ENCODE data around the gene COQ8A. TPM values are rescaled to one million over a fixed set of nuclear protein-coding genes. Genes with fewer than 3 reads are reported as not detected.

COQ8A gene
- polyA plus RNA-seq, 1 donor from 2014 or later = 13.2 TPM

DNA sequence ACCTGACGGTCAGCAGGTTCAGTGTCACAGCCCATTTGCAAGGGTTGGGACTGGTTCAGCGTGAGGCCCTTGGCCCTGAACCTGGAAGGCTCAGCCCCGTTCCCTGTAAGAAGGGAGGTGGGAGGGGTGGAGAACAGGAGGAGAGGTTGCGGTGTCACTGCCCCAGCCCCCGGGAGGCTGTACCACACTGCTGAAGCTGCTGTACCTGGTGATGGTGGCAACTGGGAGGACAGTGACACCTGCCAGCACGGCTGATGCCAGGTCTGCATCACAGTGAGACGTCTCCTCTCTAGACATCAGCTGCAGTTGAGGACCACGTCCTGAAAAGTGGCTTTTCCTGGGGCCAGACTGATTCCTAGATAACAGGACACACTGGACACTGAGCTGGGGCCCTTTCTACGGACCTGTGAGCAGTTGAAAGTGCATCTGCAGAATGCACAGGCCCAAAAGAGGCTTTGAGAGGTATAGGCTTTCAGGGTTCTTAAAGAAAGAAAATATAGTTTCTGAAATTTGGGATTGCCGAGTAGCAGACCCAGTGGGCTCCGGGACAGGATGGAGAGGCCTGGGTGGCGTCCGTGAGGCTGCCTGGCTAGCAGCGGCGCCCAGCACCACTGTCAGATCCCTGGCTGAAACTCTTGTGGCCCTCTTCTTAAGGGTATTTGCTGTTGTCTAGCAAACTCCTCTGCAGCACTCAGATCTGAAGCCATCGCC lies 47.7 kb downstream of the COQ8A start:
- no peak overlapping the region for H3K9ac ChIP-seq (ENCODE audit: low read length)
- no peaks in the 10 kb centered on the region for H4K20me1 ChIP-seq (ENCODE audit: insufficient read depth)
- H3F3A ChIP-seq (ENCODE audit: insufficient read depth, low read length, poor library complexity, severe bottlenecking) = no peaks in the 10 kb centered on the region
- H3K36me3 ChIP-seq (ENCODE audit: insufficient read depth, low read length) = no peaks in the 10 kb centered on the region
- no peak overlapping the region for H3K4me2 ChIP-seq (ENCODE audit: low read length)
- TF ChIP-seq, protein P1, sequence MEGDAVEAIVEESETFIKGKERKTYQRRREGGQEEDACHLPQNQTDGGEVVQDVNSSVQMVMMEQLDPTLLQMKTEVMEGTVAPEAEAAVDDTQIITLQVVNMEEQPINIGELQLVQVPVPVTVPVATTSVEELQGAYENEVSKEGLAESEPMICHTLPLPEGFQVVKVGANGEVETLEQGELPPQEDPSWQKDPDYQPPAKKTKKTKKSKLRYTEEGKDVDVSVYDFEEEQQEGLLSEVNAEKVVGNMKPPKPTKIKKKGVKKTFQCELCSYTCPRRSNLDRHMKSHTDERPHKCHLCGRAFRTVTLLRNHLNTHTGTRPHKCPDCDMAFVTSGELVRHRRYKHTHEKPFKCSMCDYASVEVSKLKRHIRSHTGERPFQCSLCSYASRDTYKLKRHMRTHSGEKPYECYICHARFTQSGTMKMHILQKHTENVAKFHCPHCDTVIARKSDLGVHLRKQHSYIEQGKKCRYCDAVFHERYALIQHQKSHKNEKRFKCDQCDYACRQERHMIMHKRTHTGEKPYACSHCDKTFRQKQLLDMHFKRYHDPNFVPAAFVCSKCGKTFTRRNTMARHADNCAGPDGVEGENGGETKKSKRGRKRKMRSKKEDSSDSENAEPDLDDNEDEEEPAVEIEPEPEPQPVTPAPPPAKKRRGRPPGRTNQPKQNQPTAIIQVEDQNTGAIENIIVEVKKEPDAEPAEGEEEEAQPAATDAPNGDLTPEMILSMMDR (IDR thresholded peaks at IDR 0.05; ENCODE audit: poor library complexity, severe bottlenecking) = no peak
- TF ChIP-seq MXI1 (conservative IDR thresholded peaks at IDR 0.05; ENCODE audit: poor library complexity, severe bottlenecking) (no peak), EZH2 (IDR thresholded peaks at IDR 0.05; ENCODE audit: borderline replicate concordance, insufficient read depth, low read length, poor library complexity, severe bottlenecking) (no peak), RAD21 (conservative IDR thresholded peaks at IDR 0.05) (no peak), TAF1 (IDR thresholded peaks at IDR 0.05; ENCODE audit: low read depth) (no peak), EP300 (conservative IDR thresholded peaks at IDR 0.05; ENCODE audit: poor library complexity, severe bottlenecking) (no peak), POLR2AphosphoS5 (IDR thresholded peaks at IDR 0.05) (no peak), SMC3 (conservative IDR thresholded peaks at IDR 0.05; ENCODE audit: poor library complexity) (no peak)
- no peak overlapping the region for H3K4me3 ChIP-seq (ENCODE audit: low read length)
- no peaks in the 10 kb centered on the region for H3K9me3 ChIP-seq (ENCODE audit: low read length)
- no peak overlapping the region for H2AFZ ChIP-seq (ENCODE audit: low read depth, low read length)
- no peak overlapping the region for H3K27ac ChIP-seq (ENCODE audit: low read length)
- no peaks in the 10 kb centered on the region for H3K9me2 ChIP-seq (ENCODE audit: insufficient read depth, low read length)
- no peaks in the 10 kb centered on the region for H3K79me2 ChIP-seq (replicated peaks; ENCODE audit: insufficient read depth, low read length)
- H3K27me3 ChIP-seq (ENCODE audit: insufficient read depth, low read depth, low read length) = no peaks in the 10 kb centered on the region

DNA sequence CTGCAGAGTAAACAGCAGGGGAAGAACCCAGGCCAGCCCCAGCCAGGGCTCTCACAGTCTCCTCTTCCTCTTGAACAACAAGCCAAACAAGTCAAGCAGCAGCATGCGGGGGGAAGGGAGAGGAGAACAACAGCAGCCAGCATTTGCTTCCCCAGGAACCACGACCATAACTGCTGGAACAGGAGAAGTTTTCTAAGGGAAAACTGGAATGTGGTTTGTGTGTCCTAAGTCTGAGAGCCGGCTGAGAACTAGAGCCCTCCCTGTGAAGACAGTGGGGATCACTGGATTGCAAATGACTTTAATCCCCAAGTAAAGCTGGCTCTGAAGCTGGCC lies 48.2 kb downstream of the COQ8A start:
- no peak overlapping the region for H3K27ac ChIP-seq (ENCODE audit: low read length)
- no peaks in the 10 kb centered on the region for H3F3A ChIP-seq (ENCODE audit: insufficient read depth, low read length, poor library complexity, severe bottlenecking)
- TF ChIP-seq EP300 (conservative IDR thresholded peaks at IDR 0.05; ENCODE audit: poor library complexity, severe bottlenecking) (no peak), MXI1 (conservative IDR thresholded peaks at IDR 0.05; ENCODE audit: poor library complexity, severe bottlenecking) (no peak), EZH2 (IDR thresholded peaks at IDR 0.05; ENCODE audit: borderline replicate concordance, insufficient read depth, low read length, poor library complexity, severe bottlenecking) (no peak), SMC3 (conservative IDR thresholded peaks at IDR 0.05; ENCODE audit: poor library complexity) (no peak), TAF1 (IDR thresholded peaks at IDR 0.05; ENCODE audit: low read depth) (no peak)
- TF ChIP-seq, protein P2, sequence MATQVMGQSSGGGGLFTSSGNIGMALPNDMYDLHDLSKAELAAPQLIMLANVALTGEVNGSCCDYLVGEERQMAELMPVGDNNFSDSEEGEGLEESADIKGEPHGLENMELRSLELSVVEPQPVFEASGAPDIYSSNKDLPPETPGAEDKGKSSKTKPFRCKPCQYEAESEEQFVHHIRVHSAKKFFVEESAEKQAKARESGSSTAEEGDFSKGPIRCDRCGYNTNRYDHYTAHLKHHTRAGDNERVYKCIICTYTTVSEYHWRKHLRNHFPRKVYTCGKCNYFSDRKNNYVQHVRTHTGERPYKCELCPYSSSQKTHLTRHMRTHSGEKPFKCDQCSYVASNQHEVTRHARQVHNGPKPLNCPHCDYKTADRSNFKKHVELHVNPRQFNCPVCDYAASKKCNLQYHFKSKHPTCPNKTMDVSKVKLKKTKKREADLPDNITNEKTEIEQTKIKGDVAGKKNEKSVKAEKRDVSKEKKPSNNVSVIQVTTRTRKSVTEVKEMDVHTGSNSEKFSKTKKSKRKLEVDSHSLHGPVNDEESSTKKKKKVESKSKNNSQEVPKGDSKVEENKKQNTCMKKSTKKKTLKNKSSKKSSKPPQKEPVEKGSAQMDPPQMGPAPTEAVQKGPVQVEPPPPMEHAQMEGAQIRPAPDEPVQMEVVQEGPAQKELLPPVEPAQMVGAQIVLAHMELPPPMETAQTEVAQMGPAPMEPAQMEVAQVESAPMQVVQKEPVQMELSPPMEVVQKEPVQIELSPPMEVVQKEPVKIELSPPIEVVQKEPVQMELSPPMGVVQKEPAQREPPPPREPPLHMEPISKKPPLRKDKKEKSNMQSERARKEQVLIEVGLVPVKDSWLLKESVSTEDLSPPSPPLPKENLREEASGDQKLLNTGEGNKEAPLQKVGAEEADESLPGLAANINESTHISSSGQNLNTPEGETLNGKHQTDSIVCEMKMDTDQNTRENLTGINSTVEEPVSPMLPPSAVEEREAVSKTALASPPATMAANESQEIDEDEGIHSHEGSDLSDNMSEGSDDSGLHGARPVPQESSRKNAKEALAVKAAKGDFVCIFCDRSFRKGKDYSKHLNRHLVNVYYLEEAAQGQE (IDR thresholded peaks at IDR 0.05; ENCODE audit: borderline replicate concordance) = no peak
- H3K27me3 ChIP-seq (ENCODE audit: insufficient read depth, low read depth, low read length) = no peaks in the 10 kb centered on the region
- H3K79me2 ChIP-seq (replicated peaks; ENCODE audit: insufficient read depth, low read length) = no peaks in the 10 kb centered on the region
- H3K9me3 ChIP-seq (ENCODE audit: low read length) = no peaks in the 10 kb centered on the region
- no peaks in the 10 kb centered on the region for H3K36me3 ChIP-seq (ENCODE audit: insufficient read depth, low read length)
- no peak overlapping the region for H3K9ac ChIP-seq (ENCODE audit: low read length)
- H3K4me3 ChIP-seq (ENCODE audit: low read length) = no peak overlapping the region
- no peak overlapping the region for H3K4me2 ChIP-seq (ENCODE audit: low read length)
- no peaks in the 10 kb centered on the region for H4K20me1 ChIP-seq (ENCODE audit: insufficient read depth)
- no peaks in the 10 kb centered on the region for H3K9me2 ChIP-seq (ENCODE audit: insufficient read depth, low read length)
- no peak overlapping the region for H2AFZ ChIP-seq (ENCODE audit: low read depth, low read length)

Measured in neural cell (in vitro differentiated cells).